HG03432 (cell line): Measurements from ENCODE around the gene NRF1.
A peak's percentile ranks its signal among the peaks of the same experiment; 100 is the strongest.
"Not testable (repeated sequence)": the region's sequence is repeated elsewhere in the genome, so short reads cannot be mapped to it uniquely, and the experiment has no call there.

ENCODE experiments used
- ATAC-seq: cut with Tn5 transposase; IDR thresholded peaks from one replicate; pipeline ENCODE4 v1.9.1; 2021; ENCODE audit warnings: mild to moderate bottlenecking, moderate library complexity; ENCODE audit not compliant: unreplicated experiment

Gene NRF1

DNA sequence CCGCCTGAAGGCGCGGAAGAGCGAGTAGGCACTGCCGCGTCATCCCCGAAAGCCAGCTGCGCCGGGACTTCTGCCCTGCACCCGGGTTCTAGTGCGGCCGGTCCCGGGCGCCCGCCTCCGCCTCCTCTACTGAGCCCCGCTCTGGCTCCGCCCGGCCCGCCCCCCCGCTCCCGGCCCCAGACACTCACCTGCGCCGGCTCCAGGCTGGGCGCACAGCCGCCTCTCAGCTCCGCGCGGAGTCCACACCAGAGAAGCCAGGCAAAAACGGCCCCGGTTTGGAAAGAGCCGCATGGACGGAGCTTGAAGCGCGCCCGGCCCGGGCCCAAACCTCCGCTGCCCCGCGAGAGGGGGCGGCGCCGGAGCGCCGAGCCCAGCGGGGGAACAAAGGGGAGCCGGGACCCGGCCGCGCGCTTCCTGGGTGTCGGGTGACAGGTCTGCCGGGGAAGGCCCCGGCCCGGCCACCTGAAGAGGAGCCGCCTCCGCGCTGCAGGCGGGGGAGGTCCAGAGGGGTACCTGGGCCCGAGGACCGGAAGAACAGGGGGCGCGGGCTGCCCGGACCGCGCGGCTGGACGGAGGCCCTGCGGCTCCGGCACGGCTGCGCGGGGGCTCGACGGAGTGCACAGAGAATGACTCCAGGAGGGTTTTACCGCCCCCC lies 168.2 kb downstream of the NRF1 start:
- ATAC-seq = peak; percentile 40

- ATAC-seq = peak; percentile 43
Observed at GRCh38 chr7:129780257-129780973, 168.9 kb downstream of the NRF1 start.

GRCh38 chr7:129780974-129781927 lies 169.7 kb downstream of the NRF1 start:
- ATAC-seq = no peak

DNA sequence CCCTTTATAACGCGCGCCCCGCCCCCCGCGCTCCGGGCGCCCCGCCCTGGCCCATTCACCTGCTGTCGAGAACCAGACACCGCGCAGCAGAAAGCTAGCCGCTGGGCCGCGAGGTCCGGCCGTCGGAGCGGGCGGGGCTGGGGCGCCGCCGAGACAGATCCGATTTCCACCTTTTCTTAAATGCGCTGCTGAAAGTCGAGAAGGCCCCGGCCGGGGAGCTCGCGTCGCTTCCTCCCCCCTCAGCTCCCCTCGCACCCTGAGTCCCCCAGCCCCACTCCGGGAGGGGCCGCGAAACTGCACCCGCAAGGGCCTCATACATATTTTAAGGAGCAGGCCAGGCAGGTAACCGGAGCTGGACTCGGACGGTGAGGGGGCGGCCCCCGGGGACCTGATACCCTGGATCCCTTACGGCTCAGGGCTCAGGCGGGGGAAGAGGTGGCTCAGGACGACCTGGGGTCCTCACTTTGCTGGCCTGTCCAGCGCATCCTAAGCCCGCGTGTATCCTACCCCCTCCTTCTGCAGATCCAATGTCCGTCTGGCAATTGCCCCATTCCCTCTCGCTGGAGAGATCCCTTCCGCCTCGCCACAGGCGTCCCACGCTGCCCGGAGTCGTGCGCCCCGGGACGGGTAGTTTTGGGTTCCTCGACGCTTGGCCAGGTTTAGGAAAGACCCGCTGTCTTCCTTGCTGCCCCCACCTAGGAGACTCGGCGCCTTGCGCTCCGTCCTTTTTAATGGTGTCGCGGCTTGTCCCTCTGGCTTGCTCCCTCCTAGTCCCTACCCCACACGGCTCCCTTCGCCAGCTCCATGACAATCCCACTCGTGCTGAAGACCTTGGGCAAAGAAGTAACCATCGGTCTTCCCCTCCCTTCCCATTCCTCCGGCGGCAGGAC lies 170.7 kb downstream of the NRF1 start:
- no peak for ATAC-seq

- no peak for ATAC-seq
Observed at GRCh38 chr7:129782818-129783583, 171.5 kb downstream of the NRF1 start.

GRCh38 chr7:129783584-129783919 lies 172.0 kb downstream of the NRF1 start:
- no peak for ATAC-seq

DNA sequence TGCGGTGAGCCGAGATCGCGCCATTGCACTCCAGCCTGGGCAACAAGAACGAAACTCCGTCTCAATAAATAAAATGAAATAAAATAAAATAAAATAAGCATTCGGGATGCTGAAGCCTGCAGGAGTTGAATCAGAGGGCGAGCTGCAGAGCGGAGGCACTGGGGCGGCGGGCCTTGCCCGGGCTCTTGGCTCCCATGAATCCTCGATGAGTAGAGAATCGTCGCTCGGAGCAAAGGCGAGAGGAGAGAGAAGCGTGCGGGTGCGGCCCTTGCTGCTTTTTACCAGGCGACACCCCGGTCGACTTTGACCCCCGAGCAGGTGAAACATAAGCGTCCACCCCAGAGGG lies 172.9 kb downstream of the NRF1 start:
- no peak for ATAC-seq

- ATAC-seq = no peak
Observed at GRCh38 chr7:129784783-129785684, 173.5 kb downstream of the NRF1 start.

DNA sequence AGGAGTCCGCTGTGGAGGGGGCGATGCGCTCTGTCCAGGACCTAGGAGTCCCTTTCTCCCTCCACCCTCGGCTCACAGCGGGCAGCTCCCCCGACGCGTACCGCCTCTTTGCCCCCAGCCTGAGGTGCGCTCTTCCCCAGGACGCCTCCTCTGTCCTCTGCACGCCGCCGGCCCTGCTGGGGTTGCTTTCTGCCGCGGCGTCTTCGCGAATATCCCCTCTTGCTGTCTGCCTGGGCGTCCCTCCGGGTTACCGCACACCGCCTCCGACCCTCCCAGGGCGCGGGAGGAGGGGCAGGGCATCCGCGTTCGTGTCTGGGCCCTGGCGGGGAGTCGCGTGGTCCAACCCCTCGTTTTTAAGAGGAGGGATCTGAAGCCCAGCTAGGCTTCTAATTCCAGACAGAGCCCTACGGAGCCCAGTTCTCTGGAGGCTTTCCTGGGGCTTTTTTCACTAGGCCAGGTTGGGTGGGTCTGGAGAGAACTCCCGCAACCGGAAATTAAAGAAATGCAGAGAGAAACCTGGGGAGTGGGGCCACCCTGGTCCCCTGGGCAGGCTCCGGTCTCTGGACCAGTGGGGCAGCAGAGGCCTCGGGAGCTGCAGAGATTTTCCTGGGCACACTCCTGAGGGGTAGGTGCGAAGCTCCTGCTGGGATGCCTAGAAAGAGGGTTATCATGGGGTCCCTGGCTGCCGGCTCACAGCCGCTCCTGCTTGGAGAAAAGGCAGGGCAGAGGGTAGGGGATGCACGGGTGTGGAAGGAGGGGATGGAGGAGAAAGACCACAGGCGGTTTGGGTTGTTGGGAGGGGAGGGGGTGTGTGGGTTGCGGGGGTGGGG lies 174.4 kb downstream of the NRF1 start:
- ATAC-seq = no peak

DNA sequence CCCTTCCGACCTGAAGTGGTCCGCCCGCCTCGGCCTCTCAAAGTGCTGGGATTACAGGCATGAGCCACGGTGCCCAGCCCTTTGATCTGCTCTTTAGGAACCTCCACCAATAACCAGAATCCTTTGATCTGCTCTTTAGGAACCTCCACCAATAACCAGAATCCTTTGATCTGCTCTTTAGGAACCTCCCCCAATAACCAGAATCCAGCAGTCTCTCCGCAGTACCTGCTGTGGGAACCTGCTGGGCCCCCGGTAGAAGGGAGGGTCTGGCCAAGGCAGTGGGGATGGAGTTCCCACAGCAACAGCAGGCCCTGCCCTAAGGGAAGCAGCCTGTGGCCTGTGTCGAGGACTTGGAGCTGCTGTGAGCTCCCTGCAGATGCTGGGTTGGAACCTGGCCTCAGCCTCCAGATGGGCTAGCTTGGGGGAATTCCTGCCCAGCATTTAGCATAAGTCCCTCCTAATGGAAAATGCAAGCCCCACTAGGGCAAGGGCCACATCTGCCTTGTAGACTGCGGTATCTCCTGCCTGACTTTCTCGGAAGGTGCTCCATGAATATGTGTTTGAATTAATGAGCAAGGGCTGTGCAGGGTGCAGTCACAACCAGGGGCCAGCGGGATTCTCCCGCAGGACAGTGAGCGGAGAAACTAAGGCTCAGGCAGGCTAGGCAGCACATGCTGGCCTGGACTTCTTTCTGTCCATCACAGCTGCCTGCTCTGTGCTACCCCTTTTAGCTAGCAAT lies 175.5 kb downstream of the NRF1 start:
- ATAC-seq = no peak

- ATAC-seq = no peak
Observed at GRCh38 chr7:129789000-129789399, 177.5 kb downstream of the NRF1 start.

DNA sequence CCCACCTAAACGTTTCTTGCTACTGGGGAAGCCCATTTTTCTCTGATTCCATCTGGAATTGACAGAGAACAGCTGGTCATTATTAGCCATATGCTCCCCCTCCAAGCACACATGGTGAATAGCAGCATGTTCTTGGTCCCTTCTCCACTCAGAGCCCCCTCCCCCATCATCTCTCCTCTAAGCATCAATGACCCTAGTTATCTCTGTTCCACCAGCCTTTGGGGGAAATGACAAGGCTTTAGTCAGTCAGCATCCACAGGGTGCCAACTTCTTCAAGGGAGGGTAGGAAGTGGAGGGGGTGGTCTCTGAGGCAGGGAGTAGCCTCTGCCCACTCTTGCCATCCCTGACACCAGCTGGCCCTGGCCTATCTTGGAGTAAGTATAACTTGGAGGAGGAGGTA lies 178.1 kb downstream of the NRF1 start:
- no peak for ATAC-seq

DNA sequence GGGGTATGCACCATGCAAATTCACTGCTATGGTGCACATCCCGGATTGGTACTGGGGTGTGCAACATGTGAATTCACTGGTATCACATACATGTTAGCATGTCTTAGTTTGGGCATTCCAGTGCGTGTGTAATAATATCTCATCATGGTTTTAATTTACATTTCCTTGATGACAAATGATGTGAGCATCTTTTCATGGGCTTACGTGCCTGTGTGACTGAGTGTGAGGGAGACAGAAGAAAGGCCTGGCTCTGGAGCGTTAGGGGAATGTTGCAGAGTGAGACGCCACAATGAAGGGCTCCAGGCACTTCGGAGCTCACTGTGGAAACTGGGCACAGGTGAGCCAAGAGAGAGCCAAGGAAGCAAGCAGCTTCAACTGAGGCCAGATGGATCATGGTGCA lies 178.6 kb downstream of the NRF1 start:
- ATAC-seq = no peak

GRCh38 chr7:129792721-129793120 lies 181.2 kb downstream of the NRF1 start:
- ATAC-seq = no peak

GRCh38 chr7:129793506-129794310 lies 182.2 kb downstream of the NRF1 start:
- no peak for ATAC-seq

DNA sequence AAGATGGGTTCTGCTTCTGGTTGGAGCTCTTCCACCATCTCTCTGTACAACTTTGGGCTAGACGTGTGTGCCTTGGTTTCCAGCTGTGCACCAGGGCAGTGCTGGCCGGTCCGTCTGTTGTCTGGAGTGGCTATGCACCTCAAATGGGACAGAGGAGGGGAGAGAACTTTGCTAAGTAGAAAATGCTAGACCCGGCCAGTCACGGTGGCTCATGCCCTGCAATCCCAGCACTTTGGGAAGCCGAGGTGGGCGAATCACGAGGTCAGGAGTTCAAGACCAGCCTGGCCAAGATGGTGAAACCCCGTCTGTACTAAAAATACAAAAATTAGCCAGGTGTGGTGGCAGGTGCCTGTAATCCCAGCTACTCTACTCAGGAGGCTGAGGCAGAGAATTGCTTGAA lies 182.9 kb downstream of the NRF1 start:
- not testable (repeated sequence) for ATAC-seq
